CD14-positive monocyte (primary cell): ENCODE data around the gene SF3B4. TPM values are rescaled to one million over a fixed set of nuclear protein-coding genes. Genes with fewer than 3 reads are reported as not detected.
"Not testable (repeated sequence)": the region's sequence is repeated elsewhere in the genome, so short reads cannot be mapped to it uniquely, and the experiment has no call there.

Experiments
- DNase-seq, 3 donors: peaks; one replicate each; pipeline ENCODE4 v3.0.0-alpha.2; 2011 to 2022
- H2AFZ ChIP-seq: 2 replicates; pipeline ENCODE4 v1.6.0; 2012; ENCODE audit warnings: mild to moderate bottlenecking, low read depth, low read length, inconsistent platforms; ENCODE audit not compliant: insufficient read depth, poor library complexity, severe bottlenecking
- H3K27ac ChIP-seq, 2 donors: 1 replicate in 1 of 2; 2 replicates in 1 of 2; pipeline ENCODE4 v1.5.1; 2012 to 2013; ENCODE audit warnings: low read length in 2 of 2, control low read depth in 1 of 2, inconsistent platforms in 1 of 2, low read depth in 1 of 2, mild to moderate bottlenecking in 1 of 2
- H3K27me3 ChIP-seq, 2 donors: one replicate each; pipeline versions ENCODE4 v1.6.0 to v1.6.1; 2011 to 2013; ENCODE audit warnings: low read length in 2 of 2; ENCODE audit not compliant: control insufficient read depth in 2 of 2, insufficient read depth in 2 of 2
- H3K36me3 ChIP-seq, 2 donors: replicated peaks in 1 of 2; 1 replicate in 1 of 2; 2 replicates in 1 of 2; pipeline versions ENCODE4 v1.5.1 to v1.6.1; 2012 to 2013; ENCODE audit warnings: low read length in 2 of 2, control low read depth in 1 of 2, inconsistent platforms in 1 of 2, mild to moderate bottlenecking in 1 of 2; ENCODE audit not compliant: insufficient read depth in 2 of 2, control insufficient read depth in 1 of 2
- H3K4me1 ChIP-seq, 2 donors: 1 replicate in 1 of 2; 2 replicates in 1 of 2; pipeline versions ENCODE4 v1.5.1 to v1.6.1; 2012 to 2013; ENCODE audit warnings: low read length in 2 of 2, control low read depth in 1 of 2, inconsistent platforms in 1 of 2, mild to moderate bottlenecking in 1 of 2, moderate library complexity in 1 of 2; ENCODE audit not compliant: insufficient read depth in 2 of 2, control insufficient read depth in 1 of 2
- H3K4me2 ChIP-seq: replicated peaks from 2 replicates; pipeline ENCODE3; 2012; ENCODE audit warnings: low read length, moderate library complexity, mild to moderate bottlenecking; ENCODE audit not compliant: poor library complexity, severe bottlenecking; ENCODE audit errors: extremely low read depth
- H3K4me3 ChIP-seq, 3 experiments: fragments of 200-600 bp in 1 of 3; sonication (generic) in 1 of 3; replicated peaks in 1 of 3; 1 replicate in 2 of 3; 2 replicates in 1 of 3; pipeline ENCODE4 v1.5.1; 2011 to 2013; ENCODE audit warnings: low read length in 3 of 3, mild to moderate bottlenecking in 3 of 3, control low read depth in 2 of 3, low read depth in 2 of 3, inconsistent platforms in 1 of 3, moderate library complexity in 1 of 3
- H3K79me2 ChIP-seq: 2 replicates; pipeline ENCODE4 v1.6.0; 2012; ENCODE audit warnings: mild to moderate bottlenecking, control low read depth, inconsistent platforms, low read length, moderate library complexity; ENCODE audit not compliant: insufficient read depth
- H3K9ac ChIP-seq: 2 replicates; pipeline ENCODE4 v1.6.0; 2017; ENCODE audit warnings: low read length, mild to moderate bottlenecking; ENCODE audit not compliant: insufficient read depth, poor library complexity, severe bottlenecking
- H3K9me3 ChIP-seq, 2 donors: replicated peaks in 1 of 2; 1 replicate in 1 of 2; 2 replicates in 1 of 2; pipeline versions ENCODE4 v1.5.1 to v1.6.1; 2012 to 2013; ENCODE audit warnings: low read length in 2 of 2, control low read depth in 1 of 2; ENCODE audit not compliant: control insufficient read depth in 1 of 2, insufficient read depth in 1 of 2
- H4K20me1 ChIP-seq: 2 replicates; pipeline ENCODE4 v1.6.0; 2012; ENCODE audit warnings: mild to moderate bottlenecking, low read length, control low read depth, moderate library complexity; ENCODE audit not compliant: insufficient read depth
- H3K27ac Mint-ChIP-seq, 7 donors: one replicate each; pipeline ENCODE4 v1.8.0; 2020; ENCODE audit warnings: mild to moderate bottlenecking in 7 of 7, mixed read lengths in 7 of 7, moderate library complexity in 6 of 7, inconsistent platforms in 2 of 7
- H3K27me3 Mint-ChIP-seq, 3 donors: one replicate each; pipeline ENCODE4 v1.8.0; 2021 to 2022; ENCODE audit warnings: low read depth in 3 of 3, mild to moderate bottlenecking in 3 of 3, mixed read lengths in 3 of 3, moderate library complexity in 3 of 3, inconsistent platforms in 1 of 3
- H3K36me3 Mint-ChIP-seq, 2 donors: one replicate each; pipeline ENCODE4 v1.8.0; 2020; ENCODE audit warnings: mixed read lengths in 2 of 2, inconsistent platforms in 1 of 2, mild to moderate bottlenecking in 1 of 2
- H3K4me1 Mint-ChIP-seq: one replicate; pipeline ENCODE4 v1.8.0; 2020; ENCODE audit warnings: mild to moderate bottlenecking, mixed read lengths
- H3K4me3 Mint-ChIP-seq, 2 donors: one replicate each; pipeline ENCODE4 v1.8.0; 2020; ENCODE audit warnings: mild to moderate bottlenecking in 2 of 2, mixed read lengths in 2 of 2, moderate library complexity in 1 of 2
- H3K9me3 Mint-ChIP-seq, 7 donors: one replicate each; pipeline ENCODE4 v1.8.0; 2020 to 2022; ENCODE audit warnings: mixed read lengths in 7 of 7, mild to moderate bottlenecking in 6 of 7, moderate library complexity in 6 of 7, inconsistent platforms in 2 of 7
- CTCF ChIP-seq: fragments of 200-600 bp; IDR thresholded peaks from one replicate; pipeline ENCODE4 v1.8.0; 2022; ENCODE audit warnings: antibody characterized with exemption, mild to moderate bottlenecking
- WGBS: methylation state at CpG from one replicate; pipeline ENCODE4 v1.1.5; 2013; ENCODE audit warnings: missing lambda C conversion rate; ENCODE audit not compliant: insufficient coverage; 5-methylcytosine and 5-hydroxymethylcytosine counted together
- intact Hi-C, 2 donors: fragments of 100-400 bp; cut with micrococcal nuclease; formaldehyde crosslinking; loops; one replicate each; pipeline versions ENCODE4 v1.15.0 to v1.15.1; 2023
- polyA plus RNA-seq, 3 donors: library from polyadenylated mRNA; depleted of rRNA in 1 of 3; unstranded in 2 of 3; stranded (reverse) in 1 of 3; fragments of 300-500 nt in 2 of 3; fragments of >200 nt in 1 of 3; fragmentation: Illumina TruSeq in 2 of 3; gene quantifications; 1 replicate in 2 of 3; 2 replicates in 1 of 3; pipeline ENCODE4 v1.2.3, GENCODE V29; 2012 to 2021

SF3B4 gene
- polyA plus RNA-seq, 3 donors: 52.2 to 78.6 (median 64.6) TPM

- Histone ChIP-seq H3K4me1 (peaks cover 33 to 44% of the 10 kb centered on the region in 2 donors), H3K4me2 (no peak overlapping the region), H3K79me2 (no peaks in the 10 kb centered on the region), H3K4me3 (no peak overlapping the region), H2AFZ (no peak overlapping the region), H3K27me3 (peaks cover 0 to 7% of the 10 kb centered on the region in 2 donors), H3K27ac (no peak overlapping the region), H3K36me3 (no peaks in the 10 kb centered on the region), H4K20me1 (no peaks in the 10 kb centered on the region), H3K9ac (no peak overlapping the region), H3K9me3 (no peaks in the 10 kb centered on the region)
- peaks cover 0 to 2% (median 0%) of the 10 kb centered on the region in 7 donors for H3K9me3 Mint-ChIP-seq
- no peak for DNase-seq
- peaks cover 1 to 3% of the 10 kb centered on the region in 2 donors for H3K36me3 Mint-ChIP-seq
- H3K4me3 Mint-ChIP-seq: no peak overlapping the region
- WGBS: 100% methylated on average over 2 of the region's 3 CpGs
- intact Hi-C loops: no loop called here
- peaks cover 9 to 20% (median 10%) of the 10 kb centered on the region in 3 donors for H3K27me3 Mint-ChIP-seq
- peaks cover 41% of the 10 kb centered on the region for H3K4me1 Mint-ChIP-seq
- TF ChIP-seq CTCF: no peak
- H3K27ac Mint-ChIP-seq: no peak overlapping the region
These were observed 12.8 kb upstream of the SF3B4 start for GRCh38 chr1:149940427-149940826.

GRCh38 chr1:149938668-149939003 is 11.0 kb upstream of the SF3B4 start:
- not testable (repeated sequence) for H4K20me1 ChIP-seq, H3K36me3 Mint-ChIP-seq, H3K9ac ChIP-seq, DNase-seq, H3K27me3 Mint-ChIP-seq, H3K9me3 ChIP-seq, H3K36me3 ChIP-seq, H3K9me3 Mint-ChIP-seq, H3K27me3 ChIP-seq, H3K79me2 ChIP-seq
- peak overlapping the region in 6 of 7 donors; percentile 84 to 95 (median 92) for H3K27ac Mint-ChIP-seq
- peak overlapping the region in 1 of 2 donors; percentile 55 for H3K4me3 Mint-ChIP-seq
- peaks cover 53% of the 10 kb centered on the region for H3K4me1 Mint-ChIP-seq
- Histone ChIP-seq H3K4me2 (peak overlapping the region; percentile 41), H3K4me3 (peak overlapping the region in 1 of 3 experiments; percentile 31), H2AFZ (peak overlapping the region; percentile 18), H3K27ac (peak overlapping the region; percentile 22 to 51), H3K4me1 (peaks cover 33 to 55% of the 10 kb centered on the region in 2 donors)
- no CpG with 5 or more reads among the region's 13 CpGs for WGBS
- intact Hi-C loops: loop anchor here in 1 of 2 donors (5.0 to 10.0 kb wide), 3 partner anchors 41 to 246 kb away; partner anchors contain the start of gene BOLA1
